HG03135 (cell line): Measurements from ENCODE around the gene ADGRA3.
"Not testable (repeated sequence)": the region's sequence is repeated elsewhere in the genome, so short reads cannot be mapped to it uniquely, and the experiment has no call there.

Experiments used
- ATAC-seq: cut with Tn5 transposase; IDR thresholded peaks from one replicate; pipeline ENCODE4 v1.9.1; 2021; ENCODE audit warnings: mild to moderate bottlenecking, moderate library complexity; ENCODE audit not compliant: unreplicated experiment

The ADGRA3 gene

GRCh38 chr4:22480675-22481327 lies 35.1 kb downstream of the ADGRA3 start:
- ATAC-seq = no peak

GRCh38 chr4:22478426-22478825 lies 37.4 kb downstream of the ADGRA3 start:
- ATAC-seq = no peak

GRCh38 chr4:22477813-22478182 lies 38.1 kb downstream of the ADGRA3 start:
- ATAC-seq = no peak

- ATAC-seq = no peak
Observed at GRCh38 chr4:22477136-22477812, 38.6 kb downstream of the ADGRA3 start.

- no peak for ATAC-seq
Observed at GRCh38 chr4:22476011-22476410, 39.9 kb downstream of the ADGRA3 start.

- ATAC-seq = not testable (repeated sequence)
Observed at GRCh38 chr4:22475311-22475646, 40.6 kb downstream of the ADGRA3 start.

GRCh38 chr4:22474636-22475310 lies 41.1 kb downstream of the ADGRA3 start:
- no peak for ATAC-seq

- no peak for ATAC-seq
Observed at GRCh38 chr4:22473268-22473667, 42.6 kb downstream of the ADGRA3 start.

- no peak for ATAC-seq
Observed at GRCh38 chr4:22471999-22472461, 43.8 kb downstream of the ADGRA3 start.

- no peak for ATAC-seq
Observed at GRCh38 chr4:22471419-22471818, 44.4 kb downstream of the ADGRA3 start.

- no peak for ATAC-seq
Observed at GRCh38 chr4:22466581-22466980, 49.3 kb downstream of the ADGRA3 start.

GRCh38 chr4:22465996-22466395 lies 49.9 kb downstream of the ADGRA3 start:
- no peak for ATAC-seq

- no peak for ATAC-seq
Observed at GRCh38 chr4:22465349-22465748, 50.5 kb downstream of the ADGRA3 start.

- ATAC-seq = no peak
Observed at GRCh38 chr4:22463179-22463578, 52.7 kb downstream of the ADGRA3 start.

GRCh38 chr4:22462688-22463087 lies 53.2 kb downstream of the ADGRA3 start:
- no peak for ATAC-seq

- ATAC-seq = no peak
Observed at GRCh38 chr4:22460266-22460665, 55.6 kb downstream of the ADGRA3 start.

GRCh38 chr4:22458098-22458497 lies 57.8 kb downstream of the ADGRA3 start:
- ATAC-seq = no peak

GRCh38 chr4:22457348-22457747 lies 58.5 kb downstream of the ADGRA3 start:
- no peak for ATAC-seq

GRCh38 chr4:22456291-22456690 lies 59.6 kb downstream of the ADGRA3 start:
- no peak for ATAC-seq

- no peak for ATAC-seq
Observed at GRCh38 chr4:22454955-22455354, 60.9 kb downstream of the ADGRA3 start.

- ATAC-seq = no peak
Observed at GRCh38 chr4:22454216-22454838, 61.5 kb downstream of the ADGRA3 start.

GRCh38 chr4:22444813-22445212 lies 71.1 kb downstream of the ADGRA3 start:
- no peak for ATAC-seq
